Measurements from ENCODE around the gene FCHSD2.
"Not testable (repeated sequence)": the region's sequence is repeated elsewhere in the genome, so short reads cannot be mapped to it uniquely, and the experiment has no call there.

Gene FCHSD2

DNA sequence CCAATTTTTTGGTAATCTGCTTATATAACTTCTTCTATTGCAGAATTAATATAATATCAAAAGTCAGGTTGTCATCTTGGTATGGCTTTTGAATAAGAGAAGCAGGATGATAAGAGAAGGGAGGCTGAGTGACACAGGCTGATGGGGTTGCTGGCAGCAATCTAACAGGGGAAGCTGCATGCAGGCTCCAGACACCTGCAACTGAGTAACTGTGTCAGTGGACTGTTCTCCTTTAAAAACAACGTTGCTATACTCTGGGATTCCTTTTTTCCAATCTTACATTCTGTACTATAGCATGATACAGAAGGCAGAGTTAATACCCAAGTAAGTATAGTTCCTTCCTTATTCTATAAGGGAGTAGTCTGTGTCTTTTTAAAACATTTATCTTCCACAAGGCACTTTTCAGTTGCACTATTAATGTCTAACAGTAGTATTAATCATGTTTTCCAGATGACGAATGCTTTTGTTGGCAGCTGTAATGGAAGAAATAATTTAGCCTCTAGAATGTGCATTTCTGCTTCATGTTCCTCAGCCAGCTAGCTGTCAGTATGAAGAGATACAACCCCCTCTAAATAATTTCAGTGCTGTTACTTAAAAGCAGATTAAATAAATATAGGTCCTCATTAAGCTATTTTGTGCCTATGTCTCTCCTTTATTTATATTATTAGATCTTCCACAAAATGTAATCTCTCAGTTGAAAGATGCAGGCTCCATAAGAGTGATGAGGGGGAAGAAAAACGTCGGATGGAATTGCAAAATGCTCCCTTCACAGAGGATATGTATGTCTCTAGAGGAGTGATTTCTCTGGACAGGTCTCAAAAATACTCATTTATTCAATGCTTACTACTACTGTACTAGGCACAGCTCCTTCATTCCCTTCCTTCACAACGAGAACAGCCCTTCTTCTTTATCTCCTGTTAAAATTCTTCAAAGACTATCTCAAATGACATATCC lies 277.1 kb downstream of the FCHSD2 start:
- DNase-seq (ENCODE audit: low read depth), result no peak

DNA sequence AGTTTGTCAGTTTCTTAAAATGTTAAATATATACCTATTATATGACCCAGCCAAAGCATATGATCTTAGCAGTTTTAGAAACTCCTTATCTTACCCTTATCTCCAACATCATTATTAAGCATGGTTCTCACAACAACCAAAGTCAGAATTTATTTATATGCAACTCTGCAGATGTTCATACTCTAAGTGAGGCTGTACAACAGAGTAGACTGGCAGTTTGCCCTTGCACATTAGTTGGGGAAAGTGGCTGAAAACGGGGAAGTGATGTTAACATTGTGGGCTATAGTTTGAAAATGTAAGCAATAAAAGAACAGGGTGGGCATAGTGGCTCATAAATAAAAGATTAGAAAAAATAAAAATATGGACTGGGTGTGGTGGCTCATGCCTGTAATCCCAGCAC lies 278.2 kb downstream of the FCHSD2 start:
- no peak for DNase-seq (ENCODE audit: low read depth)

DNA sequence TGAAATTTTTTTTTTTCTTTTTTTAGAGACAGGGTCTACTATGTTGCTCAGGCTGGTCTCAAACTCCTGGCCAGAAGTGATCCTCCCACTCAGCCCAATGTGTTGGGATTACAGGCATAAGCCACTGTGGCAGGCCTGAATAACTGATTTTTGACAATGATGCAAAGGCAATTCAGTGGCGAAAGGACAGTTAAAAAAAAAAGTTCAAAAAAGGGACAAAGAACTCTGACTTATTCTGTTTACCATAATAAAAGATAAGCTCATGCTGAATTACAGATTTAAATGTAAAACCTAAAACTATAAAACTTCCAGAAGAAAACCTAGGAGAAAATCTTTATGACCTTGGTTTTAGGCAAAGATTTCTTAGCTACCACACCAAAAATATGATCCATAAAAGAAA lies 279.0 kb downstream of the FCHSD2 start:
- no peak for DNase-seq (ENCODE audit: low read depth)

DNA sequence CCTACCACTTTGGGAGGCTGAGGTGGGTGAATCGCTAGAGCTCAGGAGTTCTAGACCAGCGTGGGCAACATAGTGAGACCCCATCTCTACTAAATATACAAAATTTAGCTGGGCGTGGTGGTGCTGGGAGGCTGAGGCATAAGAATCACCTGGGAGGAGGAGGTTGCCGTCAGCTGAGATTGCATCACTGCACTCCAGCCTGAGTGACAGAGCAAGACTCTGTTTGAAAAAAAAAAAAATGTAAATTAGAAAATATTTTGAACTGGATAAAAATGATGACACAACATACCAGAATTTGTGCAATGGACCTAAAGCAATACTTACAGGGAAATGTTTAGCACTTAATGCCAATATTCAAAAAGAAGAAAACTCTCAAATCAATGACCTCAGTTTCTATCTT lies 281.5 kb downstream of the FCHSD2 start:
- no peak for DNase-seq (ENCODE audit: low read depth)

DNA sequence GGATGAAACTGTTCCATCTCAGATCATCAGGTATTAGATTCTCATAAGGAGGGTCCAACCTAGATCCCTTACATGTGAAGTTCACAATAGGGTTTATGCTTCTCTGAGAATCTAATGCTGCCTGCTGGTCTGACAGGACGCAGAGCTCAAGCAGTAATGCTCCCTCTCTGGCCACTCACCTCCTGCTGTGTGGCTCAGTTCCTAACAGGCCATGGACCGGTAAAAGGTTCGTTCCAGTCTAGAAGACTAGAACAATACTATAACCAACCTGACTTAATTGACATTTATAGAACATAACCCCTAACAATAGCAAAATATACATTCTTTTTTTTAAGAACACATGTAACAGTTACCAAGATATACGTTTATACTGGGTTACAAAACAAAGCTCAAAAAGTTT lies 282.1 kb downstream of the FCHSD2 start:
- DNase-seq (ENCODE audit: low read depth), result no peak

DNA sequence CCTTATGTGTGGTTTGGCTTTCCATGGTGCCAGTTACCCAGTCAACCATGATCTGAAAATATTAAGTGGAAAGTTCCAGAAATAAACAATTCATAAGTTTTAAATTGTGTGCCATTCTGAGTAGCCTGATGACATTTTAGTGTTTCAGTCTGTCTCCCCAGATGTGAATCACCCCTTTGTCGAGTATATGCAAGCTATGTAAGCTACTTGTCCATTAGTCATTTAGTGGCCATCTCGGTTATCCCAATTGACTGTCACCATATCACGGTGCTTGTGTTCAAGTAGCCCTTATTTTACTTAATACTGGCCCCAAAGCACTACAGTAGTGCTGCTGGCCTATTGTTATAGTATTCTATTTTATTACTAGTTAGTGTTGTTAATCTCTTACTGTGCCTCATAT lies 283.0 kb downstream of the FCHSD2 start:
- DNase-seq (ENCODE audit: low read depth), result no peak

DNA sequence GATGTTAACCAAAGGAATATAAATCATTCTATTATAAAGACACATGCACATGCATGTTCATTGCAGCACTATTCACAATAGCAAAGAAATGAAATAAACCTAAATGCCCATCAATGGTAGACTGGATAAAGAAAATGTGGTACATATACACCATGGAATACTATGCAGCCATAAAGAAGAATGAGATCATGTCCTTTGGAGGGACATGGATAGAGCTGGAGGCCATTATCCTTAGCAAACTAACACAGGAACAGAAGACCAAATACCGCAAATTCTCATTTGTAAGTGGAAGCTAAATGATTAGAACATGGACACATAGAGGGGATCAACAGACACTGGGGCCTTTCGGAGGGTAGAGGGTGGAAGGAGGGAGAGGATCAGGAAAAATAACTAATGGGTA lies 283.9 kb downstream of the FCHSD2 start:
- DNase-seq (ENCODE audit: low read depth), result not testable (repeated sequence)

DNA sequence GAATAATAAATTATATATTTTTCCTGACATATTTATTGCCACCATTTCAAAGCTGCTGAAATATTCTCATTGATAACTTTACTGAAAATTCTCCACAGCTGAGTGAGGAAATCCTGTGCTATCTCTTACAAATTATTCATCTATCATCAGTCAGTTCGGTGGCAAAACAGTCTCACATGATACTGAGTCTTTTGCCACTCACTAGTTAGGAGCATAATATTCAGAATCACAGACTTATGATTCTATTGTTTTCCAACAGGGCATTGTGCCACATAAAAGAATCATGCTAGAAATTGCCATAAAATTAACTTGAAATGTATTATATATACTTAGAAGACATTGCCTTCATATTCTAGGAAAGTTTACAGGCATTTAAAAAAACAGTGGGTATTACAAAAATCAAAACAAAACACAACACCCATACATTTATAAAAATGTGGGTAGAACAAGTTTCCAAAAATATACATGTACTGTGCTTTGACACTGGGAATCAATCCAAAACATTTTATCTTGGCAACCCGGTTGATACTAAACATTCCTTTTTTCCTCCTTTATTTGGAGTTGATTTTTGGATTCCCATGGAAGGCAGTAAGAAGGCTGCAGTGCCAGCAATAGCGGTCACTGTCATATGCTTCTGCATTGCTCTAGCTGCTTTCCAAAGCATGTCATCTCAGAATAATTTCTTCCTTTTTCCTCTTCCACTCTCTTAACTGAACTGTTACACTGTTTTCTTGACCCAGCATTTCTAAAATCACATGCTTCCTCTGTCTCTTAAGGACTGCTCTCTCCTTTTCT lies 285.4 kb downstream of the FCHSD2 start:
- no peak for DNase-seq (ENCODE audit: low read depth)

DNA sequence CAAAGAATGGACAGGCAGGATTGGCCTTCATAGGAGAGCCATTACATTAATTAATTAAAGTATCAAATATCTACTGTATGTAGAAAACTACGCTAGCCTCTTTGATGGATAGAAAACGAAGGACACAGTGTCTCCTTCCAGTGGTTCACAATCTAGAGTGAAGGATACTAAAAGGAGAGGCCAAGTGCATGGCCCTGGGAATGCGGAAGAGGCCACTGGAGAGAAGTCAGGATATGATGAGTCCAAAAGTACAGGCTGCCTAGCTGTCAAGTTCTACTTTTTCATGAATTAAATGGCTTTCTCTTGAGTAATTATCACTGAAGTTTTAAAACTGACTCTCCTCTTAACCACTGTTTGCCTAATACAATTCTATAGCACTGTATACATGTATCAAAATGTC lies 286.1 kb downstream of the FCHSD2 start:
- DNase-seq (ENCODE audit: low read depth), result no peak

DNA sequence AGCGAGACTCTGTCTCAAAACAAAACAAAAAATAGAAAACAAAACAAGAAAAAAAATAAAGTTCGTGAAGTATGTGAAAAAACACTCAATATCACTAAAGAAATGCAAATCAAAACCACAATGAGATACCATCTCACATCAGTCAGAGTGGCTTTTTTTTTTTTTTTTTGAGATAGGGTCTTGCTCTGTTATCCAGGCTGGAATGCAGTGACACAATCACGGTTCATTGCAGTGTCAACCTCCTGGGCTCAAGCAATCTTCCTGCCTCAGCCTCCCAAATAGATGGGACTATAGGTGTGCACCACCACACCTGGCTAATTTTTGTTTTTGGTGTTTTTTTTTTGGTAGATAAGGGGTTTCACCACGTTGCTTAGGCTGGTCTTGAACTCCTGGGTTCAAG lies 290.4 kb downstream of the FCHSD2 start:
- DNase-seq (ENCODE audit: low read depth), result no peak

DNA sequence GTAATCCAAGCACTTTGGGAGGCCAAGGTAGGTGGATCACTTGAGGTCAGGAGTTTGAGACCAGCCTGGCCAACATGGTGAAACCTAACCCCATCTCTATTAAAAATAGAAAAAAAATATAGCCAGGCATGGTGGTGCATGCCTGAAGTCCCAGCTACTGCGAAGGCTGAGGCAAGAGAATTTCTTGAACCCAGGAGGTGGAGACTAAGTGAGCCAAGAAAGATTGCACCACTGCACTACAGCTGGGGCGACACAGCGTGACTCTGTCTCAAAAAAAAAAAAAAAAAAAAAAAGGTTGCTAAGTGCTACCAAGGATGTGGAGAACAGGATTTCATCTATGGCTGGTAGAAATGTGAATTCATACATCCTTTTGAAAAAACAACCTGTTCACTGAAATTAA lies 291.3 kb downstream of the FCHSD2 start:
- DNase-seq (ENCODE audit: low read depth), result no peak

DNA sequence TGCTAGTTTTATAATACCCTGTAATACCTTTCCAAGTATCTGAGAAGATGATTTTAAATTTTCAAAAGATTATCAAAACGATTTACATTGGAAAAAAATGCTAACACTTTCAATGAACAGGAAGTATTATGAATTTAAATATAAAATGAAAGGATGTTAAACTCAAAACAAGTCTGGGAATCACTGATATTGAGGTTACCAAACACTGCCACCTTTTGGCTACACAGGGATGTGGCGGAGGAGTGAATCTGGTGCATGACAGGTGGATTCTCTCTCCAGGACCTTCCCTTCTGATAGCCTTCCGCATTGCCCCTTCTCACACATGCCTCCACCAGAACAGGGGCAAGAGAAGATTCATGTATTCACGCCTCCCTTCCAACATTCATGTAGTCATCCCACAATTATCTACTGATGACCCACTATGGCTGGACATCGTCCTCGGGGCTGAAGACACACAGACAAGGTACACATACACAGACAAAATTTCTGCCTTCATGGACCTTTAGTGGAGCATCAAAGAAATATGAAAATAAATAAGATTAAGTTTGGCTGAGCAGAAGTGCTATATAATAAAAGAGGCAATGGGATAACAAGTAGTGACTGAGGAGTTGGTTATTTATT lies 293.2 kb downstream of the FCHSD2 start:
- peak; percentile 15 for DNase-seq (ENCODE audit: low read depth)

DNA sequence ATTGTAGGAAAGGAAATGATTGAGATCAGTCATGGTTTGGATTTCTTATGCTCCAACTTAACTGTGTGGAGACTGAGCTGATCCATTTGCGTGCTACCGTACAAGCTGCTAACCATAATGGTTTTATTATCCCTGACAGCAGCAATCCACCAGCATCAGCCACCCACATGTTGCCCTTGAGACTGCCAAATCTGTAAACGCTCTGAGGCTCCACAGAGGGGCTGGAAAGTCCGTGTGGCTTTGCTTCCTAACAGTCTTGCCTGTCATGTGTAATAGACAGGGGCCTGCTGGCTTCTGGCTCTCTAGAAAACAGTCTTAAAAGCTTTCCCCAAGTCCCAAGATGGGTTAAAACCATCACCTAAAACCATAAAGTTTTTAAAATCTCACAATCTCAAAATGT lies 297.8 kb downstream of the FCHSD2 start:
- no peak for DNase-seq (ENCODE audit: low read depth)

DNA sequence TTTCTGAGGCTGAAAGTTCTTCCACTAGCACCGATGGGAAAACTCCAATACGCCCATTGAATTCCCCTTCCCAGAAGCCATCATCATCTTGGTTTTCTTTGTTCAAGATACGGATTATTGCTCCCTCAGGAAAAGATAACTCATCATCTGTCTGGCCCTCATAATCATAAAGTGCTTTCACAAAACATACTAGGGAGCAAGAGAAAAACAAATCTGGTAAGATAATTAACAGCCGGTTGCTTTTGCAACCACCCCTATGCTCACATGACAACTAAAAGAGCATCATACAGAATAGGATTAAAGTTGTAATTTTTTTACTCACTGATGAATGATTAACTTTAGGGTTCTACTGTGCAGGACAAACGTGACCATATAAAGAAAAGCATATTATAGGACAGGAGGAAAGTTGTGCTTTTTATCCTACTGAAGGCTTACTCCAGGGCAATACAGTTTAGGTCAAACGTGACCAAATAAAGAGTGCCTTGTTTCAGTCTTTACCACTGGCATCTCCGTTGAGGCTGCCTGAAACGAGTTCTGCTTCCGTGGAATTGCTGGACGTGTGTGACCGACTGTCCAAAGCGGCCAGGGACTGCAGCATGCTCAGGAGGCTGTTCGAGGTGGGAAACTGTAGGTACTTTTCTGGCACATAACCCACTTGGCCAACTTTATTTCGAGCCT lies 299.3 kb downstream of the FCHSD2 start:
- DNase-seq (ENCODE audit: low read depth), result no peak

DNA sequence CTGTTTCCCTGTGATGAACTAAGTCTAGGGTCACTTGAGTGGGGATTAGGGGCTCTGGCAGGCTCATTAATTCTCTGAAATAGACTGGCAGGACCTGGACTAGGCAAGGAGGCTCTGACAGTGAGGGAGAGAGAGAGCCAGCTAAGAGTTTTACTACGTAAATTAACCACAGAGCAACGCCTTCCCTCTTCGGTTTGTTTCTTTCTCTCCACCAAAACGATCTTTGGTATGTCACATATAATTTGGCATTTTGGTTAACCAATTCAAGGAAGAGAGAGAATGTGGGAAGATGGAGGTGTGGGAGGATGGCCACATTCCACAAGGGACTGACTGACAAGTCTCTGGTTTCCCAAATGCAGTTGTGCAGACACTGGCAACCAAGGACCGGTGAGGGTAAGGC lies 300.0 kb downstream of the FCHSD2 start:
- DNase-seq (ENCODE audit: low read depth), result no peak

DNA sequence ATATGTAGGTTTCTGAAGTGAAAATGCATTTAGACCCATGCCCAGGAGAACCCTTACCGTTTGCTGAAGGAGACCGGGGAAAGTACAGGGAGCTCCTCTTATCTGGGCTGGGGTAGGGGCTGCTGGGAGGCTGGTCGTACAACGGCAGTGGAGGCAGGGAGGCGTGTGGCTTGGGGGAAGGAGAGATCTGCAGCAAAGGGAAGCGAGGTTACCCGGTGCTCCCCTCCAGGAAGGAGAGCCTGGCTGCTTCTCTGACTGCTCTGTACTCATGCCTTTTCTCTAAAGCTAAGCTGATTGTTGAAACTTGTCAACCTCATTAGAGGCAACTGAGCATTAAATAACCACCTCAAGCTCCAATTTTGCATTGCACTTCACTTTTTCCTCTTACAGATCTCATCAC lies 300.7 kb downstream of the FCHSD2 start:
- no peak for DNase-seq (ENCODE audit: low read depth)

DNA sequence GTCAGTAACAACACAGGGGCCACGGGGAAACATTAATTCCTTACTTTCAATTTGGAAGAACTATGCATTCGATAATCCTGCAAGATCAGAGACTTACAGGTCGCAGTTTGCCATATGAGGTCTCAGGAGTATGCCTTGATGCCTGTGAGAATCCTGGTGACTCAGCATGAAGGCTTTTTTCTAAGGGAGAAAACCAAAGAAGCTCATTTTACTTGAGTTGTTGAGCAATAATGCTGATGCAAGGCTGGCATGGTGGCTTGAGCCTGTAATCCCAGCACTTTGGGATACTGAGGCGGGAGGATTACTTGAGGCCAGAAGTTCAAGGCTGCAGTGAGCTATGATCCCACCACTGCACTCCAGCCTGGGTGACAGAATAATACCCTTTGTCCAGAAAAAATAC lies 301.3 kb downstream of the FCHSD2 start:
- DNase-seq (ENCODE audit: low read depth), result no peak

DNA sequence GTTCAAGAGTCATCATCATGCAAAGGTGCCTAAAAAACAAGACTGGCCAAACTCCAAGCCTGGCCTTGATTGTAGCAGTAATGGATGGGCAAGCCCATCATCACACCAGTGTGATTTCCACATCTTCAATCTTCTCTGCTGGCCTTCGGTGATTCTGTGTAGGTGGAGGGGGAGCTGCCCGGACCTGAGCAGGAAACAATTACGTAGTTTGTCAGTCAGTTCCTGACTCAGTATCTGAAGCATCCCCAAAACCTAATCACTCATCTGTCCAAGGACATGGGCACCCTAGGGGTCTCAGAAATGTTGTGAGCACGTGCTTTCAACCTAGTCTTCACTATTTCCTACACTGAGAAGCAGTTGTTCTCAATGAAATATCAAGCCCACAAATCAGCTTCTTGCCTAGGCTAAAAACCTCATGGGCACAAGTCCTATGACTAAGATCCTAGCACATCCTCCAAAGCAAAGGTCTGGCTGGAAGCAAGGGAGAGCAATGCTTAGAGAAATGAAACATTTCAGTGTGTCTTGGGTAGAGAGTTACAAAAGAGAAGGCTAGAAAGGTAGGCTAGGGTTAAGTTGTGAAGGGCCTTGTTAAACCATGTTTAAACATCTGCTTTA lies 303.3 kb downstream of the FCHSD2 start:
- DNase-seq (ENCODE audit: low read depth), result no peak

DNA sequence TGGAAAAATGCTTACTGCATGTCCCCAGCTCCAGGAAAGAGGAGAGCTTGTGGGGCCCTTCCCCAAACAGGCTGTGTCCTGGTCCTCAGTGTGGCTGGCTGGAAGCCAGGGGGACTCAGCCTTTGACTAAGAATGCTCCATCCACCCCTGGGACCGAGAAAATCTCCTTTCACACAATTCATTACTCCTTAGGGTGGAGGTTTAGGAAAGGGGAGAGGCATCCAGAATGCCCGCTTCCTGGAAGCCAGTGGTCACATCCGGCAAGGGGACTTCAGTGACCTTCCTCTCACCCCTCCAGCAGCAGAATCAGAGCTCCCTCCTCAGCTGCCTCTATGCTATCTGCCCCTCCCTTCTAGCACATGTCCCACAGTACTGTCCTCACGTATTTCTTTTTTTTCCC lies 306.0 kb downstream of the FCHSD2 start:
- DNase-seq (ENCODE audit: low read depth), result no peak

DNA sequence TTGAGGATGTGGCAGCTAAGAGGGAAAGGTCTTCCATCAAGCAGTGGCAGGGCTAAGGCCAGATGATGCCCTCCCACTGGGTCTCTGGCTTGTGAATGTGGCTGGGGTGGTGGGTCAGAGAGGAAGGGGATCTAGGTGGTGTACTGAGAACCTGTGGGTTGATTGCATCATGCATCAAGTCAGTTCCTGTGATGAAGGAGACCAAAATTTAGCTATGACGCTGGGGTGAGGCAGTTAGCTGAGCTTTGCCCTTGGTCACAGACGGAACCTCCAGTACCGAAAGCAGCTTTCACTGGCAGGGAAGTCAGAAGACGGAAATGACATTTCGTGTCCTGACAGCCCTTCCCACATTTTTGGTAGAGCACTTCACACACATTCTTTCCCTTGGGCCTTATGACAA lies 307.2 kb downstream of the FCHSD2 start:
- no peak for DNase-seq (ENCODE audit: low read depth)

DNA sequence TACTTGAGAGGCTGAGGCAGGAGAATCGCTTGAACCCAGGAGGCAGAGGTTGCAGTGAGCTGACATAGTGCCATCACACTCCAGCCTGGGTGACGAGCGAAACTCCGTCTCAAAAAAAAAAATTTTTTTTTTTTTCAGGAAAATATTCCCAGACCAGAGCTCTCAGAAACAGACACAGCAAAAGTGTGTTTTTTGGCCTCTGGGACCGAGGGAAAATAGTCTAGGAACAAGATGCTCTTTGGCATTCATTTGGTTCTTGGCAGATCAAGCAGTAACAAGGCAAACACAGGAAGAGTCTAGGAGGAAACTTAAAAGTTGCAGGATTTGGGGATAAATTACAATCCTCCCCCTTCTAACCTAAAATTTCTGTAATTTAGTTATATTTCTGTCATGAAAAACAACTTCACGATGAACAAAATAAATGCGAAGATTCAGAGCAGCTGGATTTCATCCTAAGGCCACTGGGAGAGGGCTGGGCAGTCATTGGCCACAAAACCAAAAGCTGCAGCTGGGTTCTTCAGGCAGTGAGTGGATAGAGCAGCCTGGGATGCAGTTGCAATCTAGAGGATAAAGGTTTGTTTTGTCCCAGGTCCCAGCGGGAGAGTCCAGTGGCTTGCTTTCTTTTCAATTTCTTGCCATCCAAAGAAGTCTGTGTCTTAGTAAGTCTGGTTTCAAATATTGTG lies 308.2 kb downstream of the FCHSD2 start:
- DNase-seq (ENCODE audit: low read depth), result no peak
